Activated CD8-positive, alpha-beta memory T cell treated with anti-CD3 and anti-CD28 coated beads, Interleukin-2, amount 50 U/mL, for 4 hours (primary cell): Measurements from ENCODE around the gene ZG16B.
A peak's percentile ranks its signal among the peaks of the same experiment; 100 is the strongest.

Experiments used
- DNase-seq: peaks from one replicate; pipeline ENCODE4 v3.0.0-alpha.2; 2020

ZG16B gene

GRCh38 chr16:2871926-2872325, 41.8 kb downstream of the ZG16B start:
- DNase-seq, result no peak

GRCh38 chr16:2874032-2874911, 44.2 kb downstream of the ZG16B start:
- no peak for DNase-seq

GRCh38 chr16:2874912-2875362, 44.8 kb downstream of the ZG16B start:
- DNase-seq, result peak; percentile 67

- DNase-seq, result no peak
Measured at GRCh38 chr16:2879854-2880508, 49.9 kb downstream of the ZG16B start.
